HL-60 (cell line): ENCODE data around the gene SOX3.

Experiments used
- GABPA ChIP-seq: IDR thresholded peaks from 2 replicates; pipeline ENCODE4 v1.6.1; 2012; ENCODE audit warnings: low read depth
- POLR2AphosphoS5 ChIP-seq: IDR thresholded peaks from 2 replicates; pipeline ENCODE4 v1.6.1; 2012; ENCODE audit warnings: low read depth
- TF ChIP-seq, protein P1 (sequence below): IDR thresholded peaks from one replicate; pipeline ENCODE4 v1.5.1; 2011; ENCODE audit warnings: low read length, control low read depth, inconsistent platforms; ENCODE audit not compliant: insufficient read depth
- TF ChIP-seq, protein P2 (sequence below): IDR thresholded peaks from 2 replicates; pipeline ENCODE4 v1.6.1; 2012; ENCODE audit warnings: low read depth; ENCODE audit not compliant: insufficient replicate concordance

DNA sequence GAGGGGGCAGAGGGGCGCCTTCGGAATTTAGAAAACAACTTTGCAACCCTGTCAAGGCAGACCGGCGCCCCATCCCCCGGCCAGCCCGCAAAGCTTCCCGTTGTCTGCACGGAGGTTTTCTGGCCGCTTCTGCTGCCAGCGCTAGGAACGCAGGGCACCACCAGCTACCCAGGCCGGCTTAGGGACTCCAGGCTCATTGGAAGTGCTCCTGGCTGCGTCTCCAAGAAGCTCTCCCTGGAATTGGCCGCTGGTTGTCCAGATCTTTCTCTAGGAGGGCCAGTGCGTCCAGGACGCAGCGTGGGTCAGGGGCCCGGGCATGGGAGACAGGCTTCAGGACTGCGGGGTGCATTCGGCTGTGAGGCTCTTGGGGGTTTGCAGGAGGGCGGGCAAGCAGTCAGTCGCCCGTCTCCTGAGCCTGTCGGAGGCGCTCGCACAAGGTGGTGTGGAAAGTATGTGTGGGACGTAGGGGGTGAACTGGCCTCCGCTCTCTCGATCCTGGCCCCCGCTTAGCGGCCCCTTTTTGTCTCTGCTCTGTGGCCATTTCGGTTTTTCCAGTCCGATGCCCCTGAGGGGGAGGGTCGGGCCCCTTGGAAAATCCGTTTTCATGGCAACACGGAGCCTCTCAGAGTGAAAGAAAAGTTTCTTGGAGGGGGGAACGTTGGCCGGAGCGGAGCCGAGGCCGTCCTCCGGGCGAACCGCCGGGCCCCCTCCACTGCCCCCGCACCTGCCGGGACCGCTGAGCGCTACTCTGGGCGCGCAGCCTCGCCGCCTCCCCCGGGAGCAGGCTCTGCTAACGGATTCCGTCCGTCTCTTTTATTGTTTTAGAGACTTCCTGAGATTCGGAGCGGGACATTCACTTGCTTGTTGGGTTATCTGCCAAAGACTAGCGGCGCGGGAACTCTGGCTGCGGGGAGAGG, 810 bp upstream of the SOX3 start:
- TF ChIP-seq, protein P1, sequence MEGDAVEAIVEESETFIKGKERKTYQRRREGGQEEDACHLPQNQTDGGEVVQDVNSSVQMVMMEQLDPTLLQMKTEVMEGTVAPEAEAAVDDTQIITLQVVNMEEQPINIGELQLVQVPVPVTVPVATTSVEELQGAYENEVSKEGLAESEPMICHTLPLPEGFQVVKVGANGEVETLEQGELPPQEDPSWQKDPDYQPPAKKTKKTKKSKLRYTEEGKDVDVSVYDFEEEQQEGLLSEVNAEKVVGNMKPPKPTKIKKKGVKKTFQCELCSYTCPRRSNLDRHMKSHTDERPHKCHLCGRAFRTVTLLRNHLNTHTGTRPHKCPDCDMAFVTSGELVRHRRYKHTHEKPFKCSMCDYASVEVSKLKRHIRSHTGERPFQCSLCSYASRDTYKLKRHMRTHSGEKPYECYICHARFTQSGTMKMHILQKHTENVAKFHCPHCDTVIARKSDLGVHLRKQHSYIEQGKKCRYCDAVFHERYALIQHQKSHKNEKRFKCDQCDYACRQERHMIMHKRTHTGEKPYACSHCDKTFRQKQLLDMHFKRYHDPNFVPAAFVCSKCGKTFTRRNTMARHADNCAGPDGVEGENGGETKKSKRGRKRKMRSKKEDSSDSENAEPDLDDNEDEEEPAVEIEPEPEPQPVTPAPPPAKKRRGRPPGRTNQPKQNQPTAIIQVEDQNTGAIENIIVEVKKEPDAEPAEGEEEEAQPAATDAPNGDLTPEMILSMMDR, result no peak
- TF ChIP-seq POLR2AphosphoS5, result no peak
- TF ChIP-seq, protein P2, sequence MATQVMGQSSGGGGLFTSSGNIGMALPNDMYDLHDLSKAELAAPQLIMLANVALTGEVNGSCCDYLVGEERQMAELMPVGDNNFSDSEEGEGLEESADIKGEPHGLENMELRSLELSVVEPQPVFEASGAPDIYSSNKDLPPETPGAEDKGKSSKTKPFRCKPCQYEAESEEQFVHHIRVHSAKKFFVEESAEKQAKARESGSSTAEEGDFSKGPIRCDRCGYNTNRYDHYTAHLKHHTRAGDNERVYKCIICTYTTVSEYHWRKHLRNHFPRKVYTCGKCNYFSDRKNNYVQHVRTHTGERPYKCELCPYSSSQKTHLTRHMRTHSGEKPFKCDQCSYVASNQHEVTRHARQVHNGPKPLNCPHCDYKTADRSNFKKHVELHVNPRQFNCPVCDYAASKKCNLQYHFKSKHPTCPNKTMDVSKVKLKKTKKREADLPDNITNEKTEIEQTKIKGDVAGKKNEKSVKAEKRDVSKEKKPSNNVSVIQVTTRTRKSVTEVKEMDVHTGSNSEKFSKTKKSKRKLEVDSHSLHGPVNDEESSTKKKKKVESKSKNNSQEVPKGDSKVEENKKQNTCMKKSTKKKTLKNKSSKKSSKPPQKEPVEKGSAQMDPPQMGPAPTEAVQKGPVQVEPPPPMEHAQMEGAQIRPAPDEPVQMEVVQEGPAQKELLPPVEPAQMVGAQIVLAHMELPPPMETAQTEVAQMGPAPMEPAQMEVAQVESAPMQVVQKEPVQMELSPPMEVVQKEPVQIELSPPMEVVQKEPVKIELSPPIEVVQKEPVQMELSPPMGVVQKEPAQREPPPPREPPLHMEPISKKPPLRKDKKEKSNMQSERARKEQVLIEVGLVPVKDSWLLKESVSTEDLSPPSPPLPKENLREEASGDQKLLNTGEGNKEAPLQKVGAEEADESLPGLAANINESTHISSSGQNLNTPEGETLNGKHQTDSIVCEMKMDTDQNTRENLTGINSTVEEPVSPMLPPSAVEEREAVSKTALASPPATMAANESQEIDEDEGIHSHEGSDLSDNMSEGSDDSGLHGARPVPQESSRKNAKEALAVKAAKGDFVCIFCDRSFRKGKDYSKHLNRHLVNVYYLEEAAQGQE, result no peak
- TF ChIP-seq GABPA, result no peak
